Calu3 (cell line): ENCODE data around the gene ZC3H11A. TPM values are rescaled to one million over a fixed set of nuclear protein-coding genes. Genes with fewer than 3 reads are reported as not detected.

Experiments
- BruUV-seq: library from RNA; stranded (reverse); fragments of 400-500 nt; replicated peaks from 2 replicates; lab custom pipeline; 2021; lab: Mats Ljungman, UMichigan
- CTCF ChIA-PET: fragments of 300-600 bp; sonication (Branson Sonifier 250); formaldehyde crosslinking; loops from one replicate; lab custom pipeline; 2022; ENCODE audit warnings: antibody characterized with exemption; lab: Charles Lee
- DNase-seq: peaks from one replicate; pipeline ENCODE4 v3.0.0; 2022
- H3K27ac Mint-ChIP-seq: one replicate; pipeline ENCODE4 v1.8.0; 2022; ENCODE audit warnings: mixed read lengths; ENCODE audit not compliant: unreplicated experiment
- H3K27me3 Mint-ChIP-seq: one replicate; pipeline ENCODE4 v1.8.0; 2022; ENCODE audit warnings: mixed read lengths; ENCODE audit not compliant: unreplicated experiment
- H3K36me3 Mint-ChIP-seq: one replicate; pipeline ENCODE4 v1.8.0; 2022; ENCODE audit warnings: mild to moderate bottlenecking, moderate library complexity, mixed read lengths; ENCODE audit not compliant: insufficient read depth, unreplicated experiment
- H3K4me1 Mint-ChIP-seq: one replicate; pipeline ENCODE4 v1.8.0; 2022; ENCODE audit warnings: mild to moderate bottlenecking, low read depth, mixed read lengths; ENCODE audit not compliant: unreplicated experiment
- H3K4me3 Mint-ChIP-seq: one replicate; pipeline ENCODE4 v1.8.0; 2022; ENCODE audit warnings: mild to moderate bottlenecking, low read depth, moderate library complexity, mixed read lengths; ENCODE audit not compliant: unreplicated experiment
- H3K9me3 Mint-ChIP-seq: one replicate; pipeline ENCODE4 v1.8.0; 2022; ENCODE audit warnings: low read depth, mixed read lengths; ENCODE audit not compliant: unreplicated experiment
- CTCF ChIP-seq: fragments of 200-600 bp; IDR thresholded peaks from one replicate; pipeline ENCODE4 v1.8.0; 2022; ENCODE audit warnings: antibody characterized with exemption; ENCODE audit not compliant: unreplicated experiment
- intact Hi-C: fragments of 100-400 bp; cut with micrococcal nuclease; formaldehyde crosslinking; loops from one replicate; pipeline ENCODE4 v1.10.0; 2022; ENCODE audit not compliant: unreplicated experiment
- total RNA-seq: library from RNA; stranded (reverse); gene quantifications from 2 replicates; pipeline ENCODE4 v1.2.3, GENCODE V29; 2022

ZC3H11A gene
- total RNA-seq, 1 experiment from 2014 or later: 113 TPM

GRCh38 chr1:203818399-203818798 lies 23.0 kb downstream of the ZC3H11A start:
- H3K4me3 Mint-ChIP-seq: no peak overlapping the region
- H3K27ac Mint-ChIP-seq: no peak overlapping the region
- no peaks in the 10 kb centered on the region for H3K4me1 Mint-ChIP-seq
- H3K9me3 Mint-ChIP-seq: no peaks in the 10 kb centered on the region
- CTCF ChIA-PET: no interaction called here
- no TSS peak for BruUV-seq
- no peak for DNase-seq
- peaks cover 86% of the 10 kb centered on the region for H3K36me3 Mint-ChIP-seq
- no peaks in the 10 kb centered on the region for H3K27me3 Mint-ChIP-seq
- intact Hi-C loops: no loop called here
- TF ChIP-seq CTCF: no peak

- H3K9me3 Mint-ChIP-seq: no peaks in the 10 kb centered on the region
- peaks cover 84% of the 10 kb centered on the region for H3K36me3 Mint-ChIP-seq
- CTCF ChIA-PET: interaction anchor here (1.1 kb wide), 1 partner anchor 18 kb away, joined by 3 read pairs; no protein-coding TSS in a partner anchor
- H3K27ac Mint-ChIP-seq: no peak overlapping the region
- H3K4me1 Mint-ChIP-seq: no peaks in the 10 kb centered on the region
- H3K4me3 Mint-ChIP-seq: no peak overlapping the region
- BruUV-seq: no TSS peak
- H3K27me3 Mint-ChIP-seq: no peaks in the 10 kb centered on the region
- intact Hi-C loops: no loop called here
- TF ChIP-seq CTCF: no peak
- DNase-seq: no peak
These were observed 27.9 kb downstream of the ZC3H11A start for GRCh38 chr1:203823306-203823705.

GRCh38 chr1:203826175-203826574 lies 30.8 kb downstream of the ZC3H11A start:
- intact Hi-C loops: no loop called here
- no peaks in the 10 kb centered on the region for H3K4me1 Mint-ChIP-seq
- no peaks in the 10 kb centered on the region for H3K27me3 Mint-ChIP-seq
- no peak for TF ChIP-seq CTCF
- CTCF ChIA-PET: no interaction called here
- no peak overlapping the region for H3K4me3 Mint-ChIP-seq
- H3K27ac Mint-ChIP-seq: no peak overlapping the region
- no peaks in the 10 kb centered on the region for H3K9me3 Mint-ChIP-seq
- H3K36me3 Mint-ChIP-seq: peaks cover 84% of the 10 kb centered on the region
- BruUV-seq: no TSS peak
- no peak for DNase-seq

GRCh38 chr1:203828002-203828401 lies 32.6 kb downstream of the ZC3H11A start:
- no TSS peak for BruUV-seq
- Mint-ChIP-seq H3K4me1 (no peaks in the 10 kb centered on the region), H3K27ac (no peak overlapping the region), H3K27me3 (no peaks in the 10 kb centered on the region), H3K9me3 (no peaks in the 10 kb centered on the region), H3K36me3 (peaks cover 81% of the 10 kb centered on the region), H3K4me3 (no peak overlapping the region)
- CTCF ChIA-PET: no interaction called here
- intact Hi-C loops: no loop called here
- TF ChIP-seq CTCF: no peak
- no peak for DNase-seq
